RPMI8226 (cell line): Measurements from ENCODE around the gene THUMPD1.
"Not testable (repeated sequence)": the region's sequence is repeated elsewhere in the genome, so short reads cannot be mapped to it uniquely, and the experiment has no call there.

Experiments
- DNase-seq: peaks from one replicate; pipeline ENCODE4 v3.0.0-alpha.2; 2015

Gene THUMPD1

GRCh38 chr16:20741554-20742285 is at the start of gene THUMPD1:
Gene THUMPD1 (minus strand): TSS chr16:20741818. CDS start chr16:20741739, 79 bp downstream.
- peak; percentile 98 for DNase-seq

- DNase-seq, result no peak
Measured at GRCh38 chr16:20789130-20789529, 47.5 kb upstream of the THUMPD1 start.

- no peak for DNase-seq
Measured at GRCh38 chr16:20784204-20784603, 42.6 kb upstream of the THUMPD1 start.

GRCh38 chr16:20782470-20782869 is 40.9 kb upstream of the THUMPD1 start:
- no peak for DNase-seq

- DNase-seq, result no peak
Measured at GRCh38 chr16:20781697-20782096, 40.1 kb upstream of the THUMPD1 start.

- peak; percentile 76 for DNase-seq
Measured at GRCh38 chr16:20774703-20775362, 33.2 kb upstream of the THUMPD1 start.

GRCh38 chr16:20773679-20774078 is 32.1 kb upstream of the THUMPD1 start:
- DNase-seq, result no peak

GRCh38 chr16:20768818-20769217 is 27.2 kb upstream of the THUMPD1 start:
- DNase-seq, result no peak

GRCh38 chr16:20768121-20768520 is 26.5 kb upstream of the THUMPD1 start:
- no peak for DNase-seq

- DNase-seq, result no peak
Measured at GRCh38 chr16:20767577-20767976, 26.0 kb upstream of the THUMPD1 start.

GRCh38 chr16:20766294-20766693 is 24.7 kb upstream of the THUMPD1 start:
- no peak for DNase-seq

GRCh38 chr16:20765732-20766131 is 24.1 kb upstream of the THUMPD1 start:
- DNase-seq, result no peak

GRCh38 chr16:20764448-20764847 is 22.8 kb upstream of the THUMPD1 start:
- not testable (repeated sequence) for DNase-seq

GRCh38 chr16:20763461-20764232 is 22.0 kb upstream of the THUMPD1 start, which contains the start of gene ACSM3:
Gene ACSM3 (plus strand): TSS chr16:20764014. CDS start chr16:20770035, 6,021 bp downstream.
- peak; percentile 91 for DNase-seq

- DNase-seq, result no peak
Measured at GRCh38 chr16:20762404-20763123, 20.9 kb upstream of the THUMPD1 start.

- DNase-seq, result no peak
Measured at GRCh38 chr16:20761175-20761574, 19.6 kb upstream of the THUMPD1 start.

GRCh38 chr16:20760346-20760745 is 18.7 kb upstream of the THUMPD1 start:
- DNase-seq, result no peak

GRCh38 chr16:20755799-20756198 is 14.2 kb upstream of the THUMPD1 start:
- DNase-seq, result not testable (repeated sequence)

- no peak for DNase-seq
Measured at GRCh38 chr16:20755238-20755637, 13.6 kb upstream of the THUMPD1 start.

GRCh38 chr16:20753727-20754126 is 12.1 kb upstream of the THUMPD1 start:
- no peak for DNase-seq

GRCh38 chr16:20750558-20750957 is 8.9 kb upstream of the THUMPD1 start:
- DNase-seq, result no peak

GRCh38 chr16:20749474-20749873 is 7.9 kb upstream of the THUMPD1 start:
- no peak for DNase-seq
